Common myeloid progenitor, CD34-positive (primary cell): ENCODE data around the gene TMEM209.
"Not testable (repeated sequence)": the region's sequence is repeated elsewhere in the genome, so short reads cannot be mapped to it uniquely, and the experiment has no call there.

Experiments
- CTCF ChIA-PET: fragments of 350-600 bp; sonication (Branson Sonifier 250); formaldehyde crosslinking; loops from one replicate; lab custom pipeline; 2021; ENCODE audit warnings: antibody characterized with exemption; lab: Charles Lee
- POLR2A ChIA-PET: fragments of 350-600 bp; sonication (Branson Sonifier 250); formaldehyde crosslinking; loops from one replicate; lab custom pipeline; 2021; ENCODE audit warnings: antibody characterized with exemption; lab: Charles Lee
- DNase-seq, 3 donors: peaks; one replicate each; pipeline versions ENCODE4 v3.0.0 to v3.0.0-alpha.2; 2013
- H3K27ac ChIP-seq, 2 experiments: 1 replicate in 1 of 2; 2 replicates in 1 of 2; pipeline ENCODE4 v1.7.0; 2013; ENCODE audit warnings: inconsistent platforms in 2 of 2, low read length in 2 of 2, mild to moderate bottlenecking in 2 of 2, low read depth in 1 of 2, moderate library complexity in 1 of 2; ENCODE audit not compliant: severe bottlenecking in 2 of 2, insufficient read depth in 1 of 2, poor library complexity in 1 of 2
- H3K27me3 ChIP-seq, 5 experiments: replicated peaks in 2 of 5; 1 replicate in 3 of 5; 2 replicates in 2 of 5; pipeline versions ENCODE4 v1.6.1 to v1.7.0; 2013; ENCODE audit warnings: low read length in 4 of 5, mild to moderate bottlenecking in 2 of 5, moderate library complexity in 2 of 5, inconsistent platforms in 1 of 5; ENCODE audit not compliant: insufficient read depth in 5 of 5, control insufficient read depth in 4 of 5
- H3K36me3 ChIP-seq, 4 experiments: 1 replicate in 2 of 4; 2 replicates in 2 of 4; pipeline versions ENCODE4 v1.6.1 to v1.7.0; 2013; ENCODE audit warnings: low read length in 3 of 4, control low read depth in 1 of 4, mild to moderate bottlenecking in 1 of 4; ENCODE audit not compliant: control insufficient read depth in 4 of 4, insufficient read depth in 4 of 4
- H3K4me1 ChIP-seq, 4 experiments: 1 replicate in 3 of 4; 2 replicates in 1 of 4; pipeline versions ENCODE4 v1.6.1 to v1.7.1; 2013; ENCODE audit warnings: low read length in 3 of 4, mild to moderate bottlenecking in 3 of 4, control low read depth in 1 of 4, inconsistent platforms in 1 of 4, moderate library complexity in 1 of 4; ENCODE audit not compliant: control insufficient read depth in 4 of 4, insufficient read depth in 4 of 4; ENCODE audit errors: control extremely low read depth in 1 of 4
- H3K4me3 ChIP-seq, 7 experiments: 1 replicate in 4 of 7; 2 replicates in 3 of 7; pipeline versions ENCODE4 v1.5.1 to v1.7.0; 2013; ENCODE audit warnings: mild to moderate bottlenecking in 7 of 7, low read length in 6 of 7, moderate library complexity in 6 of 7, inconsistent platforms in 2 of 7, low read depth in 2 of 7, control low read depth in 1 of 7; ENCODE audit not compliant: insufficient read depth in 4 of 7, control insufficient read depth in 1 of 7; ENCODE audit errors: extremely low read depth in 1 of 7
- H3K9me3 ChIP-seq, 5 experiments: 1 replicate in 4 of 5; 2 replicates in 1 of 5; pipeline versions ENCODE4 v1.6.1 to v1.7.1; 2013; ENCODE audit warnings: low read length in 4 of 5, mild to moderate bottlenecking in 2 of 5, inconsistent platforms in 1 of 5, low read depth in 1 of 5, moderate library complexity in 1 of 5; ENCODE audit not compliant: control insufficient read depth in 4 of 5, insufficient read depth in 2 of 5; ENCODE audit errors: control extremely low read depth in 1 of 5
- WGBS: methylation state at CpG from one replicate; pipeline ENCODE4 v1.1.5; 2013; ENCODE audit not compliant: insufficient coverage; 5-methylcytosine and 5-hydroxymethylcytosine counted together

The TMEM209 gene

DNA sequence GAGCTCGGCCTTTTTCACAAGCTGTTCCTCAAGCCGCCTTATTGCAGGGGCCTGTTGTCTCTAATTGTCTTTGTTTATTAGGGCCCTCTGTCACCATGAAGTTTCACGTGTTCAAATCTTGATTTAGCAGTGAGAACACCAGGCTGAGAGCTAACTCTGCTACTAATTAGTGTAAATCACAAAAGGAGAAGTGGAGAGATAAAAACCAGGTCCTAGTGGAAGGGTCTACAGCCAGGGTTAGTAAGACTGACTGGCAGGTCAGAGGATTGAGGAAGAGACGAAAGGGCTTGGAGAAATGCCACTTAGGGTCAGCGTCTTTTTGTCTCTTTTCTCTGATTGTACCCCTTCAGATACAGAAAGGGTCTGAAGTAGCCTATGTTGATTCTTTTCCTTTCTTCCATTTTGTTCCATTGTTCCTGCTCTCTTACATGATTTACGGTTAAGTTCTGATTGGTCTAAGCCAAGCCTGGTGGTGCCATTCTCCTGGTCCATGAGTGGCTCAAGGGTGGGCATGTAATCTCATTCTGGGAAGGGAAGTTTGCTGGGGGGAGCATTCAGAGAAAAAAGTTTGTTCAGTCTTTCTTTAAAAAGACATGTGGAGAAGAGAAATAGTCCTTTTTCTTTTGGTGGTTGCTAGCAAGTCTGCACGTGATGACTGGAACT is 23.8 kb upstream of the TMEM209 start:
- no peak overlapping the region for H3K27ac ChIP-seq
- no peak overlapping the region for H3K4me3 ChIP-seq
- no peaks in the 10 kb centered on the region for H3K9me3 ChIP-seq
- no peaks in the 10 kb centered on the region for H3K27me3 ChIP-seq
- peaks cover 0 to 4% (median 0%) of the 10 kb centered on the region in 4 experiments for H3K4me1 ChIP-seq
- H3K36me3 ChIP-seq: no peaks in the 10 kb centered on the region
- POLR2A ChIA-PET: no interaction called here
- DNase-seq: peak in 2 of 3 donors; percentile 12 to 22
- WGBS: 75% methylated on average over 5 of the region's 7 CpGs
- CTCF ChIA-PET: interaction anchor here (1.3 to 2.1 kb wide), 2 partner anchors 11 to 12 kb away, joined by 4 to 6 read pairs; no protein-coding TSS in a partner anchor

DNA sequence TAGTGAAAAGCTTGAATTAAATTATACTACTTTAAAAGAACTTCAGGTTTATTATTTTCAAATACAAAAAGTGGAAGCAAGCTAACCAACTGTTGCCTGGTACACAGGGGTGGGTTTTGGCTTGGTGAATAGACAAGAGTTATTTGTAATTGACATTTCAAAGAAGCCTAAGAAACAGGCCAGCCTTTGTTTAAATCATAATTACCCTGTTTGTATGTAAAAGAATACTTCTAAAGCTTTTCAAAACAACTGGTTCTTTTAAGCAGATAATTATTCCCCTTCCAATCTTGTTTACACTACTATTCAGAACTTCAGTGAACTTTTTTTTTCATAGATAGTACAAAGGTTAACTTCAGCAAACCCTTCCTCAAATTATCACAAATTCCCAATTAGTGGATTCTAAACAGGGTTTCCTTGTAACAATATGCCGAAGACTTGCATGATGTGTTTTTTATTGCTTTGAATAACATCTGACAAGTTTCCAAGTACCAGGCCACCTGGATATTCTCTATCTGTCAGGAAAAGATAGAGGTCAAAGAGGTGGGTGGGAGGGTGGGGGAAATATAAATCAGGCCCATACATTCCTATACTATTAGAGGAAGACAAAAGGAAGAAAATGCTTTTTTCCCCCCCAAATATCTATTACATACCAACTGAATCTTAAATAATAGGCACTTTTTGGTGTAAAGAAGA is 22.8 kb upstream of the TMEM209 start:
- WGBS: no CpG with 5 or more reads among the region's 1 CpG
- POLR2A ChIA-PET: no interaction called here
- no peak overlapping the region for H3K27ac ChIP-seq

DNA sequence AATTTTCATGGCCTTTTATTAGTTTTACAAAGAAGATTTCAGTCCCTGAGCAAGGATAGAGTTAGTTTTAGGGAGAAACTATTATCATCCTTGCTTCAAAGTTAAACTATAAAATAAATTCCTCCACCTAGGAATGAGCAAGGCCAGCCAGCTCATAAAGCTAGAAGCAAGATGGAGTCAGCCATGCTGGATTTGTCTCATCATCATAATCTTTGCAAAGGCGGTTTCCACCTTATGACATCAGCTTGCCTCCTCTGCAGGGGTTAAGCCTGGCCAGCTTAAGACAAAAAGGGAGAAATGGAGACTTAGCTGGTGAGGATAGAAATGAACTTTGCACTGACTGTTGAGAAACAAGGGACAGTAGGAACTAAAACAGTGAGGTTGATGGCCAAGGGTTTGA is 21.1 kb upstream of the TMEM209 start:
- Histone ChIP-seq H3K4me1 (peaks cover 0 to 4% (median 0%) of the 10 kb centered on the region in 4 experiments), H3K36me3 (no peaks in the 10 kb centered on the region), H3K4me3 (no peak overlapping the region), H3K27ac (no peak overlapping the region), H3K9me3 (peaks cover 0 to 3% (median 0%) of the 10 kb centered on the region in 5 experiments), H3K27me3 (no peaks in the 10 kb centered on the region)
- no peak for DNase-seq
- ChIA-PET POLR2A (no interaction called here), CTCF (interaction anchor here (0.6 to 0.9 kb wide), 2 partner anchors 15 to 154 kb away, joined by 3 read pairs; no protein-coding TSS in a partner anchor)
- 100% methylated on average over 1 of the region's 1 CpG for WGBS

More for the DNA sequence above, 22.8 kb upstream of the TMEM209 start:
- peaks cover 0 to 4% (median 0%) of the 10 kb centered on the region in 4 experiments for H3K4me1 ChIP-seq
- H3K27me3 ChIP-seq: no peaks in the 10 kb centered on the region
- DNase-seq: no peak
- H3K9me3 ChIP-seq: peaks cover 0 to 3% (median 0%) of the 10 kb centered on the region in 5 experiments
- H3K36me3 ChIP-seq: no peaks in the 10 kb centered on the region
- CTCF ChIA-PET: interaction anchor here (1.3 kb wide), 1 partner anchor 12 kb away, joined by 6 read pairs; no protein-coding TSS in a partner anchor
- H3K4me3 ChIP-seq: no peak overlapping the region

DNA sequence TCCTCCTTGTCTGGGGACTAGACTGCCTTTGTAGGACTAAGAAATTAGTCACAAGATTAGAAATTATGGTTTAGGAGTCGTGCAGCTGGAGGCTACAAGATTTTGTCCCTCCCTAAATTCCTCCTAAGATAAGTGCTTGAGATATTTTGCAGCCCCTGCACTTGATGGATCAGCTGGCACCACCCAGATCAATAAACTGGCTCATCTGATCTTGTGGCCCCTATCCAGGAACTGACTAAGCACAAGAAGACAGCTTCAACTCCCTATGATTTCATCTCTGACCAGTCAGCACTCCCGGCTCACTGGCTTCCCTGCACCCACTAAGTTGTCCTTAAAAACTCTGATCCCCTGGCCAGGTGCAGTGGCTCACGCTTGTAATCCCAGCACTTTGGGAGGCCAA is 19.7 kb upstream of the TMEM209 start:
- H3K9me3 ChIP-seq, CTCF ChIA-PET, H3K4me3 ChIP-seq, POLR2A ChIA-PET, H3K36me3 ChIP-seq, DNase-seq, H3K27ac ChIP-seq, H3K4me1 ChIP-seq, H3K27me3 ChIP-seq: not testable (repeated sequence)
- whole genome bisulfite sequencing: 89% methylated on average over 2 of the region's 3 CpGs

DNA sequence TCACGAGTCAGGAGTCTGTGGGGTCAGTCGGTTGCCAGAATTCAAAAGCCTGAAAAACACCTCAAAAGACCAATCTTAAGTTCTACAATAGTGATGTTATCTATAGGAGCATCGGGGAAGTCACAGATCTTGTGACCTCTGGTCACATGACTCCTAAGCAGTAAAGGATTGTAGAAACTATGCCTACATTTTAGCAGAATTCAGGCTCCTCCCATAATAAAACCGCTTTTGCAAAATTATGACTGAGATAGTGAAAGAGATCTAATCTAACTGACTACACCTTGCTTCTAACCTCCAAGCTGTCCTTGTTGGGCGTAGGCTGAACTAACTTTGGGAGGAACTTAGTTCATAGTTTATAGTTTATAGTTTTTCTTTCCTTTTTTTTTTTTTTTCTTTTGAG is 19.0 kb upstream of the TMEM209 start:
- Histone ChIP-seq H3K27ac (no peak overlapping the region), H3K9me3 (peaks cover 0 to 3% (median 0%) of the 10 kb centered on the region in 5 experiments), H3K4me1 (peaks cover 0 to 4% (median 0%) of the 10 kb centered on the region in 4 experiments), H3K4me3 (no peak overlapping the region), H3K36me3 (no peaks in the 10 kb centered on the region), H3K27me3 (no peaks in the 10 kb centered on the region)
- CTCF ChIA-PET: no interaction called here
- WGBS: no CpG with 5 or more reads among the region's 5 CpGs
- POLR2A ChIA-PET: no interaction called here
- DNase-seq: no peak

DNA sequence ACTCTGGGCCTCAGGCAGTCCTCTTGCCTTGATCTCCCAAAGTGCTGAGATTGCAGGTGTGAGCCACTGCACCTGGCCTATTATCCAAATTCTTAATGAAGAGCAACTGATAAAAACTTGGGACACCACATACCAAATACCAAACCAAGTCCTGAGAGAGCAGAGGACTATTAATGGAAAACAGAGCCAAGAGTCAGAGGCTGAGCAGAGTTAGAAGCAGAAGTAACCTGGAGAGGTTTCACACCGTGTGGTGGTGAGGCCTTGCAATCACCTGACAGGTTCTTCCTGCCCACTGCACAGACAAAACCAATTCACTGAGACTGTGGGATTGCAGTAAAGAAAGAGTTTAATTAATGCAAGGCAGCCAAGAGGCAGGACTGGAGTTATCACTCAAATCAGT is 18.4 kb upstream of the TMEM209 start:
- no peak for DNase-seq
- Histone ChIP-seq H3K36me3 (no peaks in the 10 kb centered on the region), H3K4me1 (no peaks in the 10 kb centered on the region), H3K27ac (no peak overlapping the region), H3K4me3 (no peak overlapping the region), H3K9me3 (peaks cover 0 to 3% (median 0%) of the 10 kb centered on the region in 5 experiments), H3K27me3 (no peaks in the 10 kb centered on the region)
- ChIA-PET CTCF (no interaction called here), POLR2A (no interaction called here)
- 29% methylated on average over 1 of the region's 1 CpG for WGBS

DNA sequence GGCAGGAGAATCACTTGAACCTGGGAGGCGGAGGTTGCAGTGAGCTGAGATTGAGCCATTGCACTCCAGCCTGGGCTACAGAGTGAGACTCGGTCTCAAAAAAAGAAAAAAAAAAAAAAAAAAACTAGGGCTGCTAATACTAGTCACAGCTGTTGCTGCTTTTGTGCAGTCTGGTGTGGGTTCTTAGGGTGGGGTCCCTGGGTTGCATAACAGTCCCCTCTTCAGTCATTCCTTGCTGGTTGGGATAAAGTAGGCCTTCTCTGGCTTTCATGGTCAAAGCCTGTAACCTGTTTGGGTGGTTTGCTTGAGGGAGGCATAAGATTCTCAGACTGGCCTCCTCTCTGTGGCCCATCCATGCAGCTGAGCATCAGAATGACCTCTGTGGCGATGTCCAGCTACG is 16.5 kb upstream of the TMEM209 start:
- DNase-seq: no peak
- H3K36me3 ChIP-seq: no peaks in the 10 kb centered on the region
- H3K4me3 ChIP-seq: no peak overlapping the region
- H3K27ac ChIP-seq: no peak overlapping the region
- no peaks in the 10 kb centered on the region for H3K27me3 ChIP-seq
- ChIA-PET POLR2A (no interaction called here), CTCF (no interaction called here)
- peaks cover 0 to 3% (median 0%) of the 10 kb centered on the region in 5 experiments for H3K9me3 ChIP-seq
- H3K4me1 ChIP-seq: no peaks in the 10 kb centered on the region
- WGBS: 80% methylated on average over 3 of the region's 4 CpGs
